ENCODE data around the gene TMEM41B.

- TF ChIP-seq CTCF (IDR thresholded peaks at IDR 0.05; ENCODE audit: control extremely low read depth in 1 of 3, insufficient read depth in 1 of 3, low read depth in 1 of 3, low read length in 3 of 3): no peak
- TF ChIP-seq CHD1 (IDR thresholded peaks at IDR 0.05; ENCODE audit: low read depth, low read length): no peak
- no peak for TF ChIP-seq EGR1 (IDR thresholded peaks at IDR 0.05; ENCODE audit: borderline replicate concordance, low read depth, low read length)
- no peak for TF ChIP-seq CREB1 (IDR thresholded peaks at IDR 0.05)
Measured at GRCh38 chr11:9330387-9331384, 16.3 kb upstream of the TMEM41B start.

All from H1 (cell line).